Vagina (tissue), 2 donors: ENCODE measurements around the gene RAB28.

ENCODE experiments used
- CTCF ChIP-seq, 3 experiments: fragments of 450-650 bp in 2 of 3; fragments of 200-600 bp in 1 of 3; sonication (generic) in 1 of 3; IDR thresholded peaks; one replicate each; pipeline ENCODE4 v1.5.1; 2017 to 2019; ENCODE audit warnings: antibody characterized with exemption in 3 of 3, mild to moderate bottlenecking in 2 of 3, moderate library complexity in 2 of 3
- POLR2A ChIP-seq, 2 donors: fragments of 450-650 bp; IDR thresholded peaks; one replicate each; pipeline ENCODE4 v1.6.1; 2017; ENCODE audit warnings: antibody characterized with exemption in 2 of 2, mild to moderate bottlenecking in 2 of 2, moderate library complexity in 2 of 2

DNA sequence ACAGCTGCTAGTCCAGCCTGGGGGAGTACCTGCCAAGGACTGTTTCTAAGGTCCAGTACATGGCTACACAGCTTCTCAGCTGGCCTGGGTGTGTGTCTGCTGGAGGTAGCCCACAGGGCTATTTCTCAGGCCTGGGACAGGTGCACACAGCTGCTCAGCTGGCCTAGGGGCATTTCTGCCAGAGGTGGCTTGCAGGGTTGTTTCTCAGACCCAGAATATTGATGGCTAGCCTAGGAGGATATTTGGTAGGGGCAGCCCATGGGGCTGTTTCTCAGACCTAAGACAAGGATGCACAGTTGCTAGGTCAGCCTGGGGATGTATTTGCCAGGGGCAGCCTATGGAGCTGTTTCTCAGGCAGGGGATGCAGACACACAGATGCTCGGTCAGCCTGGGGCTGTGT is 29.4 kb downstream of the RAB28 start:
- TF ChIP-seq CTCF (IDR thresholded peaks at IDR 0.05) (no peak), POLR2A (IDR thresholded peaks at IDR 0.05) (no peak)
